Stimulated activated CD8-positive, alpha-beta memory T cell treated with anti-CD3 and anti-CD28 coated beads, Interleukin-15, amount 100 ng/mL, for 48 hours (primary cell): ENCODE results near the gene PDE4A.
"Not testable (repeated sequence)": the region's sequence is repeated elsewhere in the genome, so short reads cannot be mapped to it uniquely, and the experiment has no call there.

Experiments
- DNase-seq, 2 donors: peaks; one replicate each; pipeline ENCODE4 v3.0.0-alpha.2; 2020; ENCODE audit warnings: low read depth in 2 of 2

The PDE4A gene

DNA sequence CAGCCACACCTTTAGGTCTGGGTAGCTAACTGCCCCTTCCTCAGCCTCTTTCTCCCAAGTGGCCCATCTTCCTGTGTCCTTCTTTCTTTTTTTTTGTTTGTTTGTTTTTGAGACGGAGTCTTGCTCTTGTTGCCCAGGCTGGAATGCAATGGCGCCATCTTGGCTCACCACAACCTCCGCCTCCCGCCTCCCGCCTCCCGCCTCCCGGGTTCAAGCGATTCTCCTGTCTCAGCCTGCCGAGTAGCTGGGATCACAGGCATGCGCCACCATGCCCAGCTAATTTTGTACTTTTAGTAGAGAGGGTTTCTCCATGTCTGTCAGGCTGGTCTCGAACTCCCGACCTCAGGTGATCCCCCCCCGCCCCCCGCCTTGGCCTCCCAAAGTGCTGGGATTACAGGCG is 41.7 kb downstream of the PDE4A start:
- DNase-seq, result not testable (repeated sequence)

DNA sequence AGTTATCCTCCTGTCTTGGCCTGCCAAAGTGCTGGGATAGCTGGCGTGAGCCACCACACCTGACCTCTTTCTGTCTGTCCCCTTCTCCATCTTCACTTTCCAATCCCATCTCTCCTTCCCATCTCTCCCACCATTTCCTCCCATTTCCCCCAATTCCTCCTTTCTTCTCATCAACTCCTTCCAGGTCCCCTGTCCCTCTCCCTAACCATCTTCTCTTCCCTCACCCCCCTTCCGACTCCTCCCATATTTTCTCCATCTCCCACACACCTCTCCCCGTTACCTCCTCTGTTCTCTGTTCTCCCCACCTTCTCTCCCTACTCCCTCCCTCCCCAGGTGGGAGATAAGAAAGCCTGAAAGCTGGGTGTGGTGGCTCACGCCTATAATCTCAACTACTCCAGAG is 42.2 kb downstream of the PDE4A start:
- DNase-seq, result no peak

DNA sequence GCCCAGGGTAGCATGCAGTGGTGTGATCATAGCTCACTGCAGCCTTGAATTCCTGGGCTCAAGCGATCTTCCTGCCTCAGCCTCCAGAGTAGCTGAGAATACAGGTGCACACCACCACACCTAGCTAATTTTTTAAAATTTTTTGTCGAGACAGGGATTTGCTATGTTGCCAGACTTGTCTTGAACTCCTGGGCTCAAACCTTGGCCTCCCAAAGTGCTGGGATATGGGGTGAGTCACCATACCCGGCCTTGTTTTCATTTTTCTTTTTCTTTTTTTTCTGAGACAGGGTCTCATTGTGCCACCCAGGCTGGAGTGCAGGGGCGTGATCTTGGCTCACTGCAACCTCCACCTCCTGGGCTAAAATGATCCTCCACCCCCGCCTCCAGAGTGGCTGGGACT is 44.1 kb downstream of the PDE4A start:
- DNase-seq, result no peak

DNA sequence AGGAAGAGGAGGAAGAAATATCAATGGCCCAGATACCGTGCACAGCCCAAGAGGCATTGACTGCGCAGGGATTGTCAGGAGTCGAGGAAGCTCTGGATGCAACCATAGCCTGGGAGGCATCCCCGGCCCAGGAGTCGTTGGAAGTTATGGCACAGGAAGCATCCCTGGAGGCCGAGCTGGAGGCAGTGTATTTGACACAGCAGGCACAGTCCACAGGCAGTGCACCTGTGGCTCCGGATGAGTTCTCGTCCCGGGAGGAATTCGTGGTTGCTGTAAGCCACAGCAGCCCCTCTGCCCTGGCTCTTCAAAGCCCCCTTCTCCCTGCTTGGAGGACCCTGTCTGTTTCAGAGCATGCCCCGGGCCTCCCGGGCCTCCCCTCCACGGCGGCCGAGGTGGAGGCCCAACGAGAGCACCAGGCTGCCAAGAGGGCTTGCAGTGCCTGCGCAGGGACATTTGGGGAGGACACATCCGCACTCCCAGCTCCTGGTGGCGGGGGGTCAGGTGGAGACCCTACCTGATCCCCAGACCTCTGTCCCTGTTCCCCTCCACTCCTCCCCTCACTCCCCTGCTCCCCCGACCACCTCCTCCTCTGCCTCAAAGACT is 46.9 kb downstream of the PDE4A start:
- no peak for DNase-seq

DNA sequence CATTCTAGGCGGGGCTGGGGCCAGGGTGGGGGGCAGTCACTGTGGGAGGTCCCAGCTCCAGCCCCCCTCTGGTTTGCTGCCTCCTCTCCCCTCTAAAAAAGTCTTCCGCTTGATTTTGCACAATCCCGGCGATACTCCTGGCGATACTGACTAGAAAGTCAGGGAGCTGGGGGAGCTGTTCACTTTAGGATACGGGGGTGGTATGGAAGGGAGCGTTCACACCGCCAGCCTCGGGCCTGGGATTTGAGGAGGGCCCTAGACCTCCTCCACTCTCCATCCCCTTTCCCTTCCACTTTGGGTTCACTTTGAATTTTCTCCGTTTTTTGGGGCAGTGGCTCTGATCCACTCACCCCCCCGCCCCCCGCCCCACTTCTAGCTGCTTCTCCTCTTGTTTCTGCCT is 47.8 kb downstream of the PDE4A start:
- DNase-seq, result no peak

DNA sequence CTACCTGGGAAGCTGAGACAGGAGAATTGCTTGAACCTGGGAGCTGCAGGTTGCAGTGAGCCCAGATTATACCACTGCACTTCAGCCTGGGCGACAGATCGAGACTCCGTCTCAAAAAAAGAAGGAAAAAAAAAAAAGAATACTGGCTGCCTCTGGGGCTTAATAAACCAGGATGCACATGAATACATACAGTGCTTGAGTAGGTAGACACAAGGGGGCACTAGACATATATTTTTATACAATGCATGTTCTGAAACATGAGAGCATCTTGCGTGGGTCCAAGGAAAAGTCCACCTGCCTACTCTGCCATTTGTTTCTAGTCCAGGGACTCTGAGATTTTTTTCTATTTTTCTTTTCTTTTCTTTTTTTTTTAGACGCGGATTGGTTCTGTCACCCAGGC is 51.6 kb downstream of the PDE4A start:
- DNase-seq, result no peak

DNA sequence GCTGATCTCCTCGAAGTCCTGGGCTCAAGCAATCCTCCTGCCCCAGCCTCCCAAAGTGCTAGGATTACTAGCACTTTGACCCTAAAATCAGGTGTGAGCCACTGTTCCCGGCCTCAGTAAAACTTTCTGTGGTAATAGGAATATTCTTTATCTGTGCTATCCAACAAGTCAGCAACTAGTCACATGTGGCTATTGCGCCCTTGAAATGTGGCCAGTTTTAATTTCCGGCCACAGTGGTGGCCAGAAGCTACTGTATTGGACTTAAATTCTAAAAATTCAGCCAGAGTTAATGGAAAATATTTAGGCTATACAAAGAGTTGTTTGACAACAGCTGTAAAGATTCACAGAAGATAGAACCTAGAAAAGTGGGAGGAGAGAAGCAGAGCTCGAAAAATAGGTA is 52.9 kb downstream of the PDE4A start:
- DNase-seq, result no peak

DNA sequence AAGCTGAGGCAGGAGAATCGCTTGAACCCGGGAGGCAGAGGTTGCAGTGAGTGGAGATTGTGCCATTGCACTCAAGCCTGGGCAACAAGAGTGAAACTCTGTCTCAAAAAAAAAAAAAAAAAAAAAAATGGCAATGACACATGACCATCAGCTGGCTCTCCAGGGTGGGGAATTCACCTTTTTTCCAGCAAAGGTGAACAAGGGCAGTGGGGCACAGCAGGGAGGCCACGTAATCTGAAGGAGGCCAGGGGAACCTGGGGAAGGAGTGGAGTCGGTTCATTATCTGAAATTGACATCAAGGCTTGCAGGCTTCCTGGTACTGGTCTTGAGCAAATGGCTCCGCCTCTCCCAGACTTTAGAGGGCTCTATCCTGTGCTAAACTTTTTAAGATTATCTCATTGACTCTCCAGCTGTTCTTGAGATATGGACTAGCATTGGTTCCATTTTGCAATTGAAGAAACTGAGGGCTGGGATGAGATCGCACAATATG is 54.7 kb downstream of the PDE4A start:
- no peak for DNase-seq

DNA sequence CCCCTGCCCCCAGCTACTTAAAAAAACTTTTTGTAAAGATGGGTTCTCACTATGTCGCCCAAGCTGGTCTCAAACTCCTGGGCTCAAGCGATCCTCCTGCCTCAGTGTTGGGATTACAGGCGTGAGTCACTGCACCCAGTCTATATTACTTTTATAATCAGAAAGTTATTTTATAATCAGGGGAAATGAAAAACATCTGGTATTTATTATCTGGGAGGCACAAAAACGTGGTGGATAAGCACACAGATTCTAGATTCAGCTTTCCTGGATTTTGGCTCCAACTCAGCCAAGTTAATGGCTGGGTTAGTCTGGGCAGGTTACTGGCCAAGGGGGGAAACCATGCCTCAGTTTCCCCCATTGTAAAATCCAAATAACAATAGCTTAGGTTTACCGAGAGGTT is 58.1 kb downstream of the PDE4A start:
- no peak for DNase-seq

DNA sequence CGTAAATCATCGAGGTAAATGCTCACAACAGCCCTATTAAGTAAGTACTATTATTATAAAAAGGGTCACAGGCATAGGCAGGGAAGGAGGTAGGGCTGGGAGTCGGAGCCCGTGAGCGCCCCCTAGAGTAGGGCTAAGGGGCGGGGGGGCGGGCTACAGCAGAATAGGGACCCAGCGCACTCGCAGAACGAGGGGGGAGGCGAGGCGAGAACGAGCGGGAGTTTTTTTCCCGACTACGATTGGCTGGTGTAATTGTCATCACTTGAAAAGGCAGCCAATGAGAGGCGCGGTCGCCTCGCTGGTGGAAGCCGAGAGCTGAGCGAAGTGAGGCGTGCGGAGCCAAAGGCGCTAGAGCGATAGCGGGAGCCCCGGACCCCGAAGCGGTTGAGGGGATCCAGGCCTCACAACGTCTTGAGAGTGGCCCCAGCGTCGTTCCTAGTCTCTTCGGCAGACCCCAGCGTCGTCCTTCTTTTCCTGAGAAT is 58.6 kb downstream of the PDE4A start:
- DNase-seq, result peak; percentile 84 to 85

DNA sequence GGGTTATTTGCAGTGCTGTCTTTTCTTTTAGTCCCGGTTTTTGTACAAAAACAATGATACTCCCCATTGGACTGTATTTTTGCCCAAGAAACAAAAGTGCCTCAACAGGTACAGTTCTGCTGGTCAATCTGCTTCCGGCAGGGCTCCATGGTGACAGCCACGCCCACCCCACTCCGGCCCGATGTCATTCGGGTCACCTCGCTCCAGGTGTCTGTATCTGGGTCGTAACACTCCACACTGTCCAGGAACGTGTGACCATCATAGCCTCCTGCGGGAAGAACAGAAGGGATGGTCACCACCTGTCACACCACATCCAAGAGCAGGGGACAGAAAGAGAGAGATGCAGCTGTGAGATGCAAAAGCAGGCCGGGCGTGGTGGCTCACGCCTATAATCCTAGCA is 66.2 kb downstream of the PDE4A start:
- DNase-seq, result no peak

DNA sequence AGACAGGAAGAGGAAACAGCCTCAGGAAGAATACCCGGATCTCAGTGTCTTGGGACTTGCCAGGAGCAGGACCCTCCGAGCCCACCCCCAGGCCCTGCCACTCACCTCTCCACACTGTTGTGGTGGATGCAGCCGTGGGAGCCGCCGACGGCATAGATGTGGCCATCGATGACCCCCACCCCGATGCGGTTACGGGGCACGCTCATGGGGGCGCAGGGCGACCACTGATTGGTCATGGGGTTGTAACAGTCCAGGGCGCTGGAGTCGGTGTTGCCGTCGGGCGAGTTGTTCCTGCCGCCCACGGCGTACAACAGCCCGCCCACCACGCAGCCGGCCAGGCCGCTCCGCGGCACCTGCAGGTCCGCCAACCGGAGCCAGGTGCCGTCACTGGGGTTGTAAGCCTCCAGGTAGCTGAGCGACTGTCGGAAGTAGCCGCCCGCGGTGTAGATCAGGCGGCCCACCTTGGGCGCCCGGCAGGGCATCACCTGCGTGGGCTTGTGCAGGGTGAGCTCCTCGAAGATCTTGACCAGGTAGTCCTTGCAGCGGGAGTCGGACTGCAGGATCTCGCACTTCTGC is 71.2 kb downstream of the PDE4A start:
- no peak for DNase-seq

DNA sequence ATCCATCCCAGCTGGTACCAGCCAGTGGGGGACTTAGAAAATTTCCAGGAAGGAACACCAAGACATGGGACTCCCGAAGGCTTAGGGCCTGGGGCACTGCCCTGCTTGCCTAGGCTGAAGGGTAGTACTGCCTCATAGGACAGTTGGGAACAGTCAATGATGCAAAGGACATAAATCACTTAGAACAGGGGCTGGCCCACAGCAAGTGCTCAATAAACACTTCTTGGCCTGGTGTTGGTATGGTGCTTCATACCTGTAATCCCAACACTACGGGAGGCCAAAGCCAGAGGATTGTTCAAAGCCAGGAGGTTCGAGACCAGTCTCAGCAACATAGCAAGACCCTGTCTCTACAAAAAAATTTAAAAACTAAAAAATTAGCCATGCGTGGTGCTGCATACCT is 77.0 kb downstream of the PDE4A start:
- no peak for DNase-seq

DNA sequence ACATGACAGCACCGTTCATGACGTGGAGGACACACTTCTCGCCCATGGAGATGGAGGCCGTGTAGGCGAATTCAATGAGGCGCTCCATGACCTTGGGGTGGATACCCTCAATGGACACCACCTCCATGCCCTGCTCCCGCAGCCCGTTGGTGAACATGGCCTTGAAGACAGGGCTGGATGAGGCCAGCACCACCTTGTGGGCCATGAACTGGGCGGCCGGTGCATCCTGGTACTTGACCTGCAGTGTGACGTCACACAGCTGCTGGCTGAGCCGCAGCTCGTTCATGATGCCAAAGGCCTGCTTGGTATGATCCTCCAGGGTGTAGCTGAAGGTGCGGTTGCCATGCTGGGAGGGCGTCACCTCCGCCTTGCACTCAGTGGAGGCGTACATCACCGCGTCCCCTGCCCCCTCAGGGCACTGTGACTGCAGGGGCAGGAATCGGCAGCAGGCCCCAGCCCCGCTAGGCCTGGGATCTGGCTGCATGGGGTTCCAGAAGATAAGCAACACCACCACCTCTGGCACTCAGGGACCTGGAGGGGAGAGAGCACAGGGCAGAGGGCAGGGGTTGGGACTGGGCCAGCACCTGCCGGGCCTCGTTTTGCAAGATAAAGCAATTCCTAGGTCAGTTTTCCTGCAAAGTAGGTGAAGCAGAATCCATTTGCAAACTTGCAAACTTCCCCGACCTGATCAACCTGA is 79.4 kb downstream of the PDE4A start:
- DNase-seq, result no peak

DNA sequence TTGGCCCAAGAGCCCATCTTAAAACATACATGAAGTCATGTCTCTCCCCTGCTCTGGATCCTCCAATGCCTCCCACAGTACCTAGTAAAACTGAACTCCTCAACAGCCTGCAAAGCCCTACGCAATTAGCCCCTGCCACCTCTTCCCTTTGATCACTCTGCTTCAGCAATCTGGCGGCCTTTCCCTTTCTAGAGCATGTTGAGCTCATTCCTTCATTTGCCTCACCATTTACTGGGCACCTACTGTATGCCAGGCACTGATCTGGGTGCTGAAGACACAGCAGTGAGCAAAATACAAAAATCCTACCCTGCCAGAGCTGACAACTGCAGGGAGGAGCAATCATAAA is 79.9 kb downstream of the PDE4A start:
- DNase-seq, result no peak

DNA sequence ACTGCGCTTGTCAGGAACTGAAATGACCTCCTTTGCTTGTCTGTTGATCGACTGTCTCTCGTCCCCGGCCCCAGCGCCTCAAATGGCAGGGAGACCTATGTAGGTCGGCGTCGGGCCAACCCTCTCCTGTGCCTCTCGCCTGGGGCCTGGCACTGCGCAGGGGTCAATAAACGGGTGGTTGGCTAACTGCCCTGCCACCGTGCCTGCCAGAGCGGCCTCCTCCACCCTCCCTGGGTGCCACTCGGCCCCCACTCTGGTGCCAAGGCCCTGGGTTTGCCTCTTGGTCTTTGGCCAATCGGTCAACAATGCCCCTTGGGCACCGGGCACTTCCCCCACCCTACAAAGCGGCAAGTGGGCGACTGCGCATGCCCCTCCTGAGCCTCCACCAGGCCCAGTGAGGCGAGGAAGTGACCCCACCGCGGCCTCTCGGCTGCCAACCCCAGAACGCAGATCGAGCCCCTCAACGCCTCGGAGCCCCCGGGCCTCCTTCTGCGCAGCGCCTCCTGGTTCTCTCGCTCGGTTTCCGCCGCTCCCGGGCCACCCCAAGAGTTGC is 81.7 kb downstream of the PDE4A start:
- peak in 1 of 2 donors; percentile 36 for DNase-seq

DNA sequence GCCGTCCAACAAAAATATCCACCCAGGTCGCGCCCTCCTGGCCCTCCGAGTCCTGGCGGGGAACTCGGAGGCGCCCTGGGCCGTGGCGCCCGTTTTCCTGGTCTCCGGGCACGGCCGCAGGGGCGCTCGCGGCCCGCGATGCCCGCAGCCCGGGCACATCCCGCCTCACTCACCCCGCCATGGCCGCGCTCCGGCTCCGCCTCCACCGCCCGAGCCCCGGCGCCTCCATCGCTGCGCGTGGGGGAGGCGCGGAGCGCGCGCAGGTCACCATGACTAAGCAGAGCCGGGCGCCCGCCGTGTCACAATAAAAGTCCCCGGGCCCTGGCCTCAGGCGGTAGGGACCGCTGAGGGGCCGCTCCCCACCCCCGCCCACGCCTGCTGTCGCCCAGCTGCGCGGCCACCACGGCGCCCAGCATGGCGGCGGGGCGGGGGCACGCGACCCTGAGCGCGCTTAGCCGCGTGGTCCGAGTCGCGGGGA is 82.2 kb downstream of the PDE4A start:
- peak; percentile 88 to 89 for DNase-seq

DNA sequence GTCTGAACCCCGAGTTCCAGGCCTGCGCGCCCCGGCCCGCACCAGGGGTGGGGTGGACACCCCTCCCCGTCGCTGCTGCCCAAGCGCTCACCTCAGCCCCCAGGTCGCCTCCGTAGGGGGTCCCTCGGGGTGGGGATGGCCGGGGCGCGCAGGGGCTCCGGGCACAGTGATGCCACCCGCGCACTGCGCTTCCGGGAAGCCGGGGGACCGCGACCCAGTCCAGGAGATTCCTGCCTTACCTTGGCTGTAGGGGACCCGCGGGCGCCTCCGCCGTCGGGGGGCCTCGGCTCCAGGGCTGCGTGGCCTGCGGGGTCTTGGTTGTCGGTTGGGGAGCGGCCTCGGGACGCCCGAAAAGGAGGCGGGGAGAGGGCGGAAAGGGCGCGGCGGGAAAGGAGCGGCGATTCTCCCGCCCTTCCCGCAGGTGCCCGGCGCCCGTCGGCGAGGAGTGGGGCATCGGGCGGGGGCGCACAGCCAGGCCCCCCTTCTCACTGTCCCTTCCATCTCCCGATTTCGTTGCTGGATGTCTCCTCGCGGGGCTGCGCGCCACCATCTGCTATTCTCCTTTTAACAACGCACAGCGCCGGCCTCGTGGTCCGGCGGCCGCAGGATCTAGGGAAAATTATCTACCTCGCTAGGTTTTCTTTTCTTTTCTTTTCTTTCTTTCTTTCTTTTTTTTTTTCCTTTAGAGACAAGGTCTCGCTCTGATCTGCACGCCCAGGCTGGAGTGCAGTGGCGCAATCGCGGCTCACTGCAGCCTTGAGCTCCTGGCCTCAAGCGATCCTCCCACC is 82.9 kb downstream of the PDE4A start, which contains the start of gene KEAP1:
Gene KEAP1, minus strand, starts transcription at position 355 of the 788 bp plus-strand sequence. CDS start 3,323 bp downstream, outside the sequence.
- no peak for DNase-seq

DNA sequence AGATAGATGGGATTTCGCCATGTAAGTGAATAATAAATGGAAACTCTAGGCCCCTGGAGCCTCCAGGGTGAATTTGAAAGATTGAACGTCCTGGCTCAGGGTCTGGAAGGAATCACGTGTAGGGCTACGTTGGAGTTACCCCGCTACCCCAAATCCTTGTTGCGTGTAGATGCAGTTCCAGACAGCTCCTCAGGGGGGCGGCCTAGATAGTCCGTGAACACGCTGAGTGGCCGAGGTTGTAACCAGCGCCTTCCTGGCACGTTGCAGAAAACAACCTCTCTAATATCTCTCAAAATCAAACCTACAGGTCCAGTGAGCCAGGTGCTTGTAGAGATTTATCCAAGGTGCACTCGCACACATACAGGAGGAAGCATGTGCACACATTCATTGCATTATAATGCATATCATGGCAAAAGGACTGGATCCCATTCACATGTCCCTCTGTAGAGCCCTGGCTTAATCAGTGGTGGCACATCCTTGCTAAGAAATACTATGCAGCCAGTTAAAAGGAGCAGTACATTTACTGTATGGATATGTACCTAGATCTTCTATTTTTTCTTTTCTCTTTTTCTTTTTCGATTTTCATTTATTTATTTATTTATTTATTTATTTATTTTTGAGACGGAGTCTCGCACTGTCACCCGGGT is 85.4 kb downstream of the PDE4A start:
- peak; percentile 66 to 71 for DNase-seq

DNA sequence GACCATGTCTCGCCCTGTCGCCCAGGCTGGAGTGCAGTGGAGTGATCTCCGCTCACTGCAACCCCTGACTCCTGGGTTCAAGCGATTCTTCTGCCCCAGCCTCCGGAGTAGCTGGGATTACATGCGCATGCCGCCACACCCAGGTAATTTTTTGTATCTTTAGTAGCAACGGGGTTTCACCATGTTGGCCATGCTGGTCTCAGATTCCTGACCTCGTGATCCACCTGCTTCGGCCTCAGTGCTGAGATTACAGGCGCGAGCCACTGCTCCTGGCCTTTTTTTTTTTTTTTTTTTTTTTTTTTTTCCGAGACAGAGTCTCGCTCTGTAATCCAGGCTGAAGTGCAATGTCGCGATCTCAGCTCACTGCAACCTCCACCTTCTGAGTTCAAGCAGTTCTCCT is 87.7 kb downstream of the PDE4A start:
- DNase-seq, result no peak

DNA sequence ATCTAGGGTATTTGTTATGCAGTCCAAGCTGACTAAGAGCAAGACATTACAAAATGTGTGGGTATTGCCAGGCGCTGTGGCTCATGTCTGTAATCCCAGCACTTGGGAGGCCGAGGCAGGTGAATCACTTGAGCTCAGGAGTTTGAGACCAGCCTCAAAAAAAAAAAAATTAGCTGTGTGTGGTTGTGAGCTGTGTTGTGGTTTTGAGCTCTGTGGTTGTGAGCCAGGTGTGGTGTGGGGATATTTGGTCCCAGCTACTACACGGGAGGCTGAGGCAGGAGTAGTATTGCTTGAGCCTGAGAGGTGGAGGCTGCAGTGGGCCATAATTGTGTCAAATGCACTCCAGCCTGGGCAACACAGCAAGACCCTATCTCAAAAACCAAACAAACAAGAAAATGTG is 88.4 kb downstream of the PDE4A start:
- peak; percentile 29 to 44 for DNase-seq
